Suppressor macrophage treated with lipopolysaccharide for 1 hour (primary cell): ENCODE measurements around the gene MOB3B.
A peak's percentile ranks its signal among the peaks of the same experiment; 100 is the strongest.

ENCODE experiments used
- DNase-seq, 3 donors: peaks; one replicate each; pipeline ENCODE4 v3.0.0-alpha.2; 2020 to 2022

The MOB3B gene

DNA sequence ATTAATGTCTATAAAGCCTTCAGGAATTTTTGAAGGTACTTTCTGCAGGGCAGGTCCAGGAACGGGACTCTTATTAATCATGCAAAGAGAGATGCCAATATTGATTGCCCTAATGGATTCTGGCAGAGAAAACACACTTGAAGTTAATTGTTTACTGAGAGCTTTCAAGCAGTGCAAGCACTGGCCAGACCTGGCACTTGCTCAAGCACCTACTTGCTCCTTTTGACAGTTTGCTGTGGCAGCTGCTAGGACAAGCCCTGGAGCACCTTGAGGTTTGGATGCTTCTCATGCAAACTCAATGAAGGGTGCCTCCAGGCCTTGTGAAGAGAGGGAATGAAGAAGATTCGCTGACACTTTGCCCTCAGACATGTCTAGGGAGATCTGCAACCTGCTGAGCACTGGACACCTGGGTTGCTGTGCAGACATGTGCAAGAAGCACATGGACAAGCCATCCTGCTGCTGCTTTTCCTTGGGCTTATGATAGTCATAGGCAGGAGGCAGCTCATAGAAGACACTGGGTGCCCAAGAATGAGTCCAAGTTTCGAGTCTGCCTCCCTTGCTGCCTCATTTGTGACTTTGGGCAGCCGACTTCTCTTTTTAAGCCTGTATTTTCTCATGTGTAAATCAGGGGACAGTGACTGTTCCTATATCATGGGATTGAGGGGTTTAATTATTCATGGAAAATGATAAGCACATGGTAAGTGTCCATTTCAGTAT lies 143.8 kb downstream of the MOB3B start:
- DNase-seq, result no peak

DNA sequence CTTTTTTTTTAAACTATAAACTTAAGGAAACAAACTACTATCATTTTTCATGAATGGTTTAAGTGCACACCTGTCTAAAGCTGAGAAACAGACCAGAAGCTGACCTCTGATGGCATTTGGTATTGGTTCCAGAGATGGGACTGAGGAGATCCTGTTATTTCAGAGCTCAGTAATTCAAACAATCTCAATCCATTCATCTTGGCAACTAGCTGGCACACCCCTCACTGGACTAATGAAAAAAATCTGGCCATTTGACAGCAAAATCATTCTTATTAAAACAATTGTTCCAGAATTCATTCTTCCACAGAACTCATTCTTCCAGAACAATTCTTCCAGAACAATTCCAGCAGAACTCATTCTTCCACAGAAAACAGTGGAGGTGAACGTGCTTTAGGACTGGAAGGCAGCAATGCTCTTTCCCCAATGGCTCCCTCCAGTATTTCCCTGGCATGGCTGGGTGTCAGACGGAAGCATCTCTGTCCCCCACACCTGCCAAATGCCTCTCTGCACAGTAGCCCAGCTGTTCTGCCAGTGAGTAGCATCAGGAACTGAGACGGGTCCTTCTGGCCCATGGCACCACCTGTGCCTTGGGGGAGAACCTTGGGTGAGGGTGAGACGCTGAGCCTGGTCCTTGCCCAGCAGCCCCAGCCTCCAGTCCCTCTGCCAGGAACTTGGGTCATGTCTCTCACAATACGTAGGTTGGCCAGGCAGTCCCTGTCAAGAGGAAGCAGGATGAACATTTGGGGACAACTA lies 145.2 kb downstream of the MOB3B start:
- no peak for DNase-seq

DNA sequence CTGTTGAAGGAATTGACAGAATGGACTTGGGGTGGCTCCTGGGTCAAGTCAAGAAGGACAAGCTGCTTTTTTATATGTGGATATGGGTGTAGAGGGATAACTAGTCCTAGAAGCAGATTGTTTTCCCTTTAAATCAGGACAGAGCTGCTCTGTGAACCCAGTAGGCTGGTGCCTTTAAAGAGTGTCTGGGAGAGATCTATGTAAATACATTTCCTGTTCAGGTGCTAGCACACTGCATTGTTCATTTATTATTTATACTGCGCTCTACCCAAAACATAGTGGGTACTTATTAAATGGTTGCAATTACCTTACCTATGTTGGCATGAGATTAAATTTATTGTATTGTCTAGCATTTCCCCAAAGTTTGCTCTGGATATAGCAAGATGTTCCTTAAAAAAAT lies 146.1 kb downstream of the MOB3B start:
- no peak for DNase-seq

DNA sequence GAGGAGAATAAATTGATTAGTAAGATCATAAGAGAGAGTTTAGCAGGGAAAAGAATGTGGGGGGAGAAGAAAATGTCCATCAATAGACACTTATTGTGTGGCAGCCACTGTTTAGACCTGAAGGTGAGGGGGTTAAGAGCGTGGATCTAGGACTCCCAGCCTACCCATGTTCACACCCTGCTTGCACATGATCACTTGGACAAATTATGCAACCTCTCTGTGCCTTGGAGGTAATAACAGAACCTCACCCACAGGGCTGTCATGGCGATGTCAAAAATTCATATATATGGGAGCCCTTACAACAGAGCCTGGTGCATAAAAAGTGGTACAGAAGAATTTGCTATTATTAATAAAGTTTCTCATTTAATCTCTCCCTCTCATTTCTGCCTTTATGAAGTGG lies 146.6 kb downstream of the MOB3B start:
- no peak for DNase-seq

DNA sequence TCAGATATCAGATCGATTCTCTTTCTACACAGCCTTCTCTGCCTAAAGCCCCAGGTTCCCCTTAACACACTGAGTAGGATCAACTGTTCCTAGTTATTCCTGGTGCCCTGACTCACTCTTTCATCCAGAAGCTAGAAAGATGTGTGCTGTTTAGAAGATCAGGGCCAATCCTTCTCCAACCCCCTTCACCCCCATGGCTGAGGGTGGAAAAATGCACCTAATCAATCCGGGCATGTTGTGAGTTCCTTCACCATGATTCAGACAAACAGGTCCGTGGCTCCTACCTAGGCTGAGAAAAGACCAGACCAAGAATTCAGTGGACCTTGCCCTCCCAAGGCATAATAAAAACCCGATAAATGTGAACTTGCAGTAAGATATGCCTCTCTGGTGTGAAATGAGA lies 147.3 kb downstream of the MOB3B start:
- DNase-seq, result no peak

DNA sequence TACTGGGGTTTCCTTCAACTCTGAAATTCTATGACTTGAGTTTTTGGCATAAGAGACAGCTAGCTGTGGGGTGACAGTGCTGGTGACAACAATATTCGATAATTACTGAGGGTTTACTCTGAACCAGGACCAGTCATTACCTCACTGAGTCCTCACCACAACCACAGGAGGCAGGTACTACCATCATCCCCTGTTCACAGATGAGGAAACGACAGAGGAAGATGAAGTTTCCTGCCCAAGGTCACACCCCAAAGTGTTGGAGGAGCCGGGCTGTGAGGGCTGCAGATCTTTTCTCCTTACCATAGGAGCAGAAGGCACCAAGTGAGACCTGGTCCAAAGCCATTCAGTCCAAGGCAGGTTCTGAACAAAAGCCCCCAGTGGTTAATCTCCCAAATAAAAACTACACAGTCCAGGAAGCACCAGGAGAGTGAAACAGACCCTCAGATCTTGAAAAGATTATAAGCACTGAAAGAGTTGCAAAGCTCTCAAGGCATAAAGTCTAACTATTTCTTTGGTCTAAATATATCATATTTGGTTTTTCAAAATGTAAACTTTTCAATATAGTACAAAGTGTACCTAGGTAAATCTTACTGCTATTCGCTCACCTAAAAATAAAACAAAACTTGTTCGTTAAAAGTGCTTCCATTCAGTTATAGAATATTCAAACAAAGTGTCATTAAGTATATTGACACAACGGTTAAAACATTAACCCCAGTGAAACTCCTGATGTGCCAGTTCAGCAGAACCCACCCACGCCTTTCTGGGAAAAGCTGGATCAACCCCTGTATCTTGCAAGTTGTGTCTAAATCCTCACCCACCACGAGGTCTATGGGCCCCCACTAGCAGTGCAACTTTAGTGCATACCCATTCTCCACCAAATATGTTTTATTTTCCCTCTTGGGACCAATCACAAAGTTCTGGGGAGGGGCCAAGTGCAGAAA lies 150.0 kb downstream of the MOB3B start:
- DNase-seq, result no peak

DNA sequence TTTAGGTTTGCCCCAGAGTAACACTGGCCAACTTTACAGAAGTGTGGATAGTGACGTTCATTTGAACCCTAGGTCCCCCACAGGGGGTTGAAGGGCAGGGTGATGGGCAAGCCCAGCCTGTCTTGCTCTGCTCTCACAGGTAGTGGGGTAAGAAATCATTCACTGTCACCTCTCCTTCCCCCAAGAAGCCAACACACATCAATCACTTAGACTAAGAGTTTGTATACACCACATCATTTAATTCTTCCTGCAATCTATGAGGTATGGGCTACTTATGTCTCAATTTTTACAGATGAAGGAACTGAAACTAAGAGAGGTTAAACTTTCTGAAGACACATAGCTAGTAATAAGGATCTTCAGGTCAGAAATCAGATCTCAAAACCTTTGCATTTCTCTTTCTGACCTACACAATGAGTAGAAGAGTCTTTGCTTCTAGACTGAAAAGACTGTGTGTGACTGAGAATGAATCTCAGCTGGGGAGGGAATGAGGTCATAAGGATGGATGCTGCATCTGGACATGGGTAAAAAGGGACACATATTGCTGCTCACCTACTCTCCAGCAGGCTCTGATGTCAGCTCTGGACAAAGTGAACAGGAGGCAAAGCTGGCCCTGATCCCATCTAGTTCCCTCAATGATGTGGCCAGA lies 151.7 kb downstream of the MOB3B start:
- DNase-seq, result no peak

DNA sequence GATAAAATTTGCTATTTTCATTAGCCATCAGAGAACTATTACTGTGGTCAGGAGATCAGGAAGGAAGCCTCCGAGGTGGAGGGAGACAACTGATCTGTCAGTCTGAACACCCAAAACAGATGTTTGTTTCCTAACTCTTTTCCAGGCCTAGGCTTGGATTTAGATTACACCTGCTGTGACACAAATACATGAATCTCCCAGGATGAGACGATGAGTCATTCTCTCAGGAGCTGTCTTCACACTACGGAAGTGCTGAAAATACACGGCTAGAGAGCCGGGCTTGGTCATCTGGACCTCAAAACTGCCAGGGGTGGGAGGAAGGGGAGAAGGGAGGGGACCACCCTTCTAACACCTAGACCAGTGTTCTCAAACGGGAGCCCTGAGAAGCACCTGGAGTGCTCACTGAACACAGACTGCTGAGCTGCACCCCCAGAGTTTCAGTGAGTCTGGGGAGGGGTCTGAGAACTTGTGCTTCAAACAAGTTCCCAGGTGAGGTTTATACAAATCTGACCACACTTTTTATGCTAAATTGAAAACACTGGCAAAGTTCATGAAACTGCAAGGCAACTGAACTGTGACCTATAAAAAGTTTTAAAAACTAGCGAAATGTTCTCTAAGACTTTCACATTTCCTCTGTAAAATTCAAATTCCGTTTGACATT lies 152.3 kb downstream of the MOB3B start:
- no peak for DNase-seq

DNA sequence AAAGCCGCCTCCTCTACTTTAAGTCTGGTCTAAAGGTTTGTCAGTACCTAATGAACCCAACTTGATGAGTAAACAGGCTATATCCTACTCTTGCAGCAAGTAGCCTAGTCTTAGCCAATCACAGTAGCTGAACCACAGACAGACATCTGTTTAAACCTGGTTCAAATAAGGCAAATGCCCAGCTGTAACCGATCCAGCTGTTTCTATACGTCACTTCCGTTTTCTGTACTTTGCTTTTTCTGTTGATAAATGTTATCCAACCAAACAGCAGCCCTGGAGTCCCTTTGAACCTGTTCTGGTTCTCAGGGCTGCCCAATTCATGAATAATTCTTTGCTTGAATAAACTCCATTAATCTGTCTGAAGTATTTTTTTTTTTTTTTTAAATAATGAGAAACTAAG lies 155.8 kb downstream of the MOB3B start:
- DNase-seq, result no peak

DNA sequence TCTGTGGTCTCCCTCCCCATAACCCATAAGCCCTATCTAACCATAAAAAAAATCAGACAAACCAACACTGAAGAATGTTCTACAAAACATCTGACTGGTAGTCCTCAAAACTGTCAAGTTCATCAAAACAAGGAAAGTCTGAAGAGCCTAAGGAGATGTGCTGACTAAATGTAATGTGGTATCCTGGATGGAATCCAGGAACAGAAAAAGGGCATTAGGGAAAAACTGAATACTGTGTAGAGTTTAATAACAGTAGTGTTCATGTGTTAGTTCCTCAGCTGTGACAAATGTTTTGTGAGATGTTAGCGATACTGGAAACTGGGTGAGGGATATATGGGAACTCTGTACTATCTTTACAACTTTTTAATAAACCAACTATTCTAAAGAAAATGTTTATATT lies 157.0 kb downstream of the MOB3B start:
- no peak for DNase-seq

DNA sequence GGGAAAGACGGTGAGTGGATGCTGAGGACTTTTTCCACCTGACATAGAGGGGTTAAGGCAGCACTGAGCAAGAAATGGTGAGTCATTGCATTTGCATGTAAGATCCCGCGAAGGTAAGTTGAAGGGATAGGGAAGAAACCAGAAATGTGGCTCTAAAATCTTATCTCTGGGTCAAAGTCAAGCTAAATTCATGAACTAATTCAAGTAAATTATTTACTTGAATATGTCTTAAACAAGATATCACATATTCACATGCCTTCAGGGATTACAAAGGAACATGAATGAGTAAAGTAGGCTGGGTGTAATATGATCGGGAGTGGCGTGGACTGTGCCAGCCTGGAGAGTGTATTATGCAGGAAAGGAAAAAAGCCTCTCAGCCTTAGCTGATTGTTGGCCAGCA lies 158.2 kb downstream of the MOB3B start:
- DNase-seq, result no peak

DNA sequence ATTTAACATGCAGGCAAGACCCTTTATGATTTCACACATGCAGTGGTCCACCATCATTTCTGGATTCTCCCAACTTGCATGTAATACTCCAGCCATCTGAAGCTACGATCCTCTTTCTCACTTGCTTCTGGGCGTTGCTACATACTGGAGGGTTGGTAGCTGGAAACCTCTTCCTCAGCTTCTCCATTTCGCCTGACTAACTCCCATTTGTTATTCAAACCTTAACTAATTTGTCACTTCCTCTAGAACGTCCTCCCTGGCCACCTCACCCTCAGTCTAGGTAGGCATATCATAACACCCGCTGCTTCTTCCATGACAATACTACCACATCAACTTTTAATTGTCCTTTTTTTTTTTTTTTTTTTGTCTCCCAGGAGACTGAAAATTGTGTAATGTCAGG lies 160.0 kb downstream of the MOB3B start:
- DNase-seq, result peak; percentile 67 to 83 (median 80)

DNA sequence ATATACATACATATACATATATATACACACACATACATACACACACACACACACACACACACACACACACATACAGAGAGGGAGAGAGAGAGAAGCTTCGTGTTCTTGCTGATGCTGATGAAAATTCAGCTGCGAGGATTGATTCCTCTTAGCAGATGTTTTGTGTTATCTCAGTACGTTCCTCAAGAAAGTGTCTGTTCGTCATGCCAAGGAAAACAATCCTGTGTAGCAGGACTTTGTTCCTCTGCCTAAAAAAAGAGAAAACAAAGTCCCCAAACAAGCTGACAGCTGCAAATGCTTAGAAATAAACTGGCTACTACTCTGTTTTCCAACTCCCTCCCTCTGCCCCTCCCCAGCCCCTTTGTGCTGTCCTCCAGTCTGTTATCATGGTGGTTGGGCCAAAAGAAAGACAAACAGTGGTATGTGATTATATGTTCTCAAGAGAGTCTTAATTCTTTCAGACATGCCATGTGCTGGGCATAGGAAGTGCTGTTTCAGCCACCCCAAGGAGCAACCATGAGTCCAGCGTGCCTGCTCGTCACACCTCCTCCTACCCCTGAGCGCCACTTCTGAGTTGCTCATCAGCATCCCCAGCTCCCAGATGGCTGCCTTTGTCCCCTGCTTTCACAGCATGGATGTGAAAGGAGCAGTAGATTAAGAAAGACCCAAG lies 161.2 kb downstream of the MOB3B start:
- no peak for DNase-seq

DNA sequence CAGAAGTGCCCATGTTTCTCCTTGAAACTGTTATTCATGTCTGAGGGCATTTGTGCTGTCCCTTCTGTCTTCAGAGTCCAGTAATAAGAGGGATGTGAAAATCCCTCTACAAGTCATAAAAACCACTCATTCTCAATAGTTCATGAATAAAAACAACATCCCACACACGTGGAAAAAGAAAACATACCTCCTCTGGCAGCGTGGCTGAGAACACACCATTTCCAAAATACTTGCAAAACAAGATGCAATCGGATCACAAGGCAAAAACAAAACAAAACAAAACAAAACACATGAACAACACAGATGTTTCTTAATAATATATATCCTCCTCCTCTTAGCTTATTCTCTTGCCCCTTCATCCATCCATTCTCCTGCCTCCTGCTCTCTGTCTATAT lies 161.7 kb downstream of the MOB3B start:
- no peak for DNase-seq

DNA sequence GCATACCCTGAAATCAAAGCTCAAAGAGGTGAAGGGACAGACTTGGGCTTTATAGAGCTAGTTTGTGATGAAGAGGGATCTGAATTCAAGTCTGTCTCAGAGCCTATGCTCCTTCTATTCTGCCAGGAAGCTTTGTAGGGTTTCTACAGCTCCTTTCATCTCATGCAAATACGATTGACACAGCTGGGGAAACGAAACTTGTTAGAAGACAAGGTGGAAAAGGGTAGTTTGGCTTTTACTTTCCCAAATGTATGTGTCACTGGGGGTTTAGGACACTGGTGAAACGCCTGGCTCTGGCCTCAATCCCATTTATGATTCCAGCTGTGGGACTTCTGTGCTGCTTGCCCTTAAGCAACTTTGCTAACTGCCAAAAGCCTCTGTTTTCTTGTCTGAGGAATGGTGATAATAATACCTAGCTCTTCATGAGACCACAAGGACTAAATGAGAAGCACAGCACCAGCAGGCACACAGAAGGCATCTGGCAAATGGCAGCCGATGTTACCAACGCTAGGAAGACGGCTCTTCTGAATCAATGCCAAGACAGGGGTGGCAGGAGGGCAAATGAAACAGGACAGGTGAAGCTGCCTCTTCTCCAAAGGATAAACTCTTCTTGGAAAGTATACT lies 162.3 kb downstream of the MOB3B start:
- peak; percentile 46 to 75 (median 54) for DNase-seq

DNA sequence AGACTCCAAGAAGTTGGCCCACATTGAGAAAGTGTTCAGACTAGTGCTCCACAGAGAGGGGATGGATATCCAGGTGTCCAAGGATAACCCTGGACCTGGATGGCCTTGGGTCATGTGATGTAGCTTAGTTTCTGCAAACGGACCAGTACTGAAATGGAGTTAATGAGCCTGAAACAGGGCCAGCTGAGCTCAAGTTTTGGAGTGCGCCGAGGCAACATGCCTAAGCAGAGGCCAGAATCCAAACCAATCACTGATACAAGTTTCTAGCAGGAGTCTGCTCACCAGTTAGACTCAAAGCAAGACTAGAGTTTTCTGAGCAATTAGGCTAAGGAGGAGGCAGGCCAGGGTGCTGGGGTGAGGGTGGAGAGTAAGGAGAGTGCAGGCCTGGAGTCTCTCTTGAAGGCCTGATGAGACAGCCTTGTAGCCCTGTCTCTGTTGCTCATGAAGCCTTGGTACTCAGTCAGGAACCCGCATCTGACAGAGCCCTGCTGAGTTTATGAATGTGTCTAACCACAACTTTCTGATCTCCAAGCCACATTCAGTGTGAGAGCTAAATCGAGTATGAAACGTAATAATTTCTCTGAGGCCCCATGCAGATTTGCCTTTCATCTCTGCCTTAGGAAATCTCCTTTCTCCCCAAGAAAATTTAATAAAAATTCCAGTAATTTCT lies 163.8 kb downstream of the MOB3B start:
- DNase-seq, result peak; percentile 21 to 43 (median 32)

DNA sequence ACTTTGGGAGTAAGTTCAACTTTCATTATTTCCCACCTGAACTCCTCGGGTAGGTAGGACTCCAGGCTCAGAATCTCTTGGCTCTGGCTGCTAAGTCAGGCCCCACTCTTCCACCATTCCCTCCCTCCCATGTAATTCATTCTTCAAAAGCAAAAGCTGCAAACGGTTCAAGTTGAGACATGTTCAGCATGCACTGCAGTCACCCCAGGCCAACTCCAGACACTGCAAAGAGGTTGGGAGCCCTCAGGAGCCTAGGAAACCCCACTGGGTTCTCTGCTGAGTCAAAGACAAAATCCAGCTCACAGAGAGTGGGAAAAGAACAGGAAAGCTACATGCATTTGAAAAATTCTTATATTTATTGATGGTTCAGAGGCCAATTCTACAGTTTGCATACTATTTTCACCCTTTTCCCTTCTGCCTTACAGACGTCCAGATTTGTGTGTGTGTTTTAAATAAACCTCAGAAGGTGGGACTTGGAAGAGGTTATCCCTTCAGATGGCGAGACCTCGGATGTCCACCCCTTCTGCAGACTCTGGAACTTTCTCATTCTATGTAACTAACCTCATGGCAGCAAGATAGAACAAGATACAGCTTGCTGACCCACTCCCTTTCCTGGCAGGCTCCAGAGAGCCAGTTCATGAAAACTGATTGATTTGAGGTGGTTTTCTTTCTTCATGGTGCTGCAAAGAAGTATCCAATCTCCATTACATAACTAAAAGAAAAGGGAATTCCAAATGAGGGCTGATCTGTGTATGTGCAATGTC lies 167.0 kb downstream of the MOB3B start:
- no peak for DNase-seq

DNA sequence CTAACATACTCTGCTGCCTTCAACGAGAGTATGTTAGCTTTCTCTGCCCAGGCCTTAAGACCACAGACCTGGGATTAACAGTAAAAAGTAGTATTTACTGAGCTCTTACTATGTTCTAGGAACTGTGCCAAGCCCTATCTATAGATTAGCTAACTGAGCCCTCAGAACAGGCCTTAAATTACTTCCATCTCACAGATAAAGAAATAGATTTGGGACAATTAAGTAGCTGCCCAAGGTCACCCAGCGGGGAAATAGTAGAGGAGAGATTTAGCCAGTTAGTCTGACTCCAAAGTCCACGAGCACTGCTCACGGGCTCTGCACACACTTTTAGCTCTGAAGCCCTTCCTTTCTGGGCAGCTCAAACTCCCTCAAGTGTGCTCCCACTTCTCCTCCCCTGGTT lies 168.1 kb downstream of the MOB3B start:
- no peak for DNase-seq

DNA sequence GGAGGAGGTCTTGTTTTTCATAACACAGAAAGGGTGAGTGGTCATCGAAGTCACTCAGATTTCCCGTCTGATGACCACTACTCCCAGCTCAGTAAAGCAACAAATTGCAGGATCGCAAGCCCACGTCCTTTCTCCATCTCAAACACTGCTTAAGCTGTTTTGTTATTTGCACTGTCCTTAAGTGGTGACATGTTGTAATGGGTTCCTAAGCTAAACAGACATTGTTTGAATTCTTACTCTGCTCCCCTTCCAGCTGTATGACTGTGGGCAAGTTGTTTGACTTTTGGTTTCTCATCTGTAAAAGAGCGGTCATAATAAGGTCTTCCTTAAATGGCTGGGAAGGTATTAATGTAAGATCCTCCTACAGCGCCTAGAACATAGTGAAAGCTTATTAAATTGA lies 169.9 kb downstream of the MOB3B start:
- DNase-seq, result no peak

DNA sequence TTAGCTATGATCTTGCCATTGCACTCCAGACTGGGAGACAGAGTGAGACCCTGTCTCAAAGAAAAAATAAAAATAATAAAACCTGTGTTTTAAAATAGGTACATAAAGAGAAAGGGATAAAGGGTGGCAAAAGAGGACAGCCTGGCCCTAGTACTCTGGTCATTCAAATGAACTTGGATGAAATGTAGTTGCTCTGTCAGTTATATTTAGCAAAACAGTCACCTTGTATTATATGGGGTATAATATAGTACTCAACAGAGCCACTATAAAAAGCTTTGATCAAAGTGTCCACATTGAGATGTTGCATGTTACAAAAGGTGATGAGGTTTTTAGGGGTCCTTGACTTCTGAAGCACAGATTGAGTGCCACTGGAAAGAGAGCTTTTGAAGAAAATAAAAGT lies 171.6 kb downstream of the MOB3B start:
- DNase-seq, result no peak
